Ovary (tissue), 9 donors: ENCODE data around the gene PTGER2. TPM values are rescaled to one million over a fixed set of nuclear protein-coding genes. Genes with fewer than 3 reads are reported as not detected.

Experiments used
- DNase-seq, 5 donors: peaks; one replicate each; pipeline ENCODE4 v3.0.0-alpha.2; 2019 to 2020
- H3K27ac ChIP-seq, 2 donors: fragments of 200-600 bp; one replicate each; pipeline versions ENCODE4 v1.5.1 to v1.8.0; 2019 to 2022
- H3K27me3 ChIP-seq: fragments of 200-600 bp; one replicate; pipeline ENCODE4 v1.8.0; 2022
- H3K36me3 ChIP-seq: fragments of 200-600 bp; sonication (generic); one replicate; pipeline ENCODE4 v1.5.1; 2019
- H3K4me1 ChIP-seq: one replicate; pipeline ENCODE4 v1.8.1; 2013; ENCODE audit warnings: mild to moderate bottlenecking, moderate library complexity; ENCODE audit not compliant: insufficient read depth
- H3K4me3 ChIP-seq: fragments of 200-600 bp; sonication (generic); one replicate; pipeline ENCODE4 v1.5.1; 2017
- H3K9me3 ChIP-seq, 2 donors: fragments of 200-600 bp in 1 of 2; sonication (generic) in 1 of 2; one replicate each; pipeline versions ENCODE4 v1.5.1 to v1.8.1; 2013 to 2019; ENCODE audit warnings: mild to moderate bottlenecking in 1 of 2, moderate library complexity in 1 of 2
- CTCF ChIP-seq, 3 donors: fragments of 450-650 bp in 2 of 3; fragments of 200-600 bp in 1 of 3; IDR thresholded peaks; one replicate each; pipeline versions ENCODE4 v1.5.1 to v1.8.0; 2016 to 2022; ENCODE audit warnings: antibody characterized with exemption in 3 of 3, mild to moderate bottlenecking in 1 of 3
- EP300 ChIP-seq: sonication (generic); formaldehyde crosslinking; IDR thresholded peaks from one replicate; pipeline ENCODE4 v1.6.1; 2017; ENCODE audit warnings: antibody characterized with exemption
- POLR2A ChIP-seq: fragments of 450-650 bp; IDR thresholded peaks from one replicate; pipeline ENCODE4 v1.6.1; 2017; ENCODE audit warnings: antibody characterized with exemption, mild to moderate bottlenecking, moderate library complexity
- WGBS, 3 donors: extraction: QIAGEN DNeasy Blood & Tissue Kit in 1 of 3; methylation state at CpG; one replicate each; pipeline versions ENCODE4 v1.1.5 to v1.1.7; 2013 to 2017; 5-methylcytosine and 5-hydroxymethylcytosine counted together
- intact Hi-C, 4 donors: fragments of 100-400 bp; cut with DNase I; formaldehyde crosslinking; loops; one replicate each; pipeline versions ENCODE4 v1.11.0 to v1.15.1; 2022 to 2023
- polyA plus RNA-seq, 2 donors: library from polyadenylated mRNA; stranded (reverse); fragments of 200-250 nt in 1 of 2; fragments of 350-450 nt in 1 of 2; fragmentation: Illumina TruSeq in 1 of 2; extraction: RNeasy Lipid Tissue Mini Kit (QIAGEN cat#74804) in 1 of 2; gene quantifications; one replicate each; pipeline ENCODE4 v1.2.3, GENCODE V29; 2013 to 2014
- total RNA-seq, 7 donors: library from RNA; depleted of rRNA in 2 of 7; stranded (reverse); fragments of >200 nt in 2 of 7; fragmentation: NEBNext Ultra II Directional in 3 of 7; extraction: Animal tissue kit (Norgen Biotek cat#: 25700) in 3 of 7; gene quantifications; one replicate each; pipeline versions ENCODE4 v1.1.0 to v1.2.4, GENCODE V29; 2016 to 2023
- donor health status: DM: no; HTN: no; CAD: no; lungs with moderate emphysema.
- donor health status: DM: no; HTN: no; CAD: no.
- donor health status: Bipolar disorder and iron deficiency.
- donor health status: DM: yes; HTN: yes; CAD: no.
- donor health status: DM: no; HTN: no; CAD: no.
- donor health status: DM: yes; HTN: yes; CAD: no.

The PTGER2 gene
- total and polyA plus RNA-seq, 9 donors = 0.86 to 15.6 (median 6.4) TPM

GRCh38 chr14:52327374-52328226, 13.5 kb downstream of the PTGER2 start:
- Histone ChIP-seq H3K27ac (no peak overlapping the region), H3K36me3 (no peaks in the 10 kb centered on the region), H3K4me3 (no peak overlapping the region), H3K27me3 (no peaks in the 10 kb centered on the region), H3K4me1 (peaks cover 3% of the 10 kb centered on the region), H3K9me3 (no peaks in the 10 kb centered on the region)
- TF ChIP-seq EP300 (no peak), POLR2A (no peak), CTCF (IDR thresholded peaks at IDR 0.05) (no peak)
- intact Hi-C loops = no loop called here
- 57 to 74% (median 58%) methylated on average over 4 of the region's 4 CpGs for WGBS, 3 donors
- DNase-seq = no peak

- TF ChIP-seq POLR2A = no peak
- TF ChIP-seq EP300 = no peak
- TF ChIP-seq CTCF (IDR thresholded peaks at IDR 0.05) = no peak
- H3K27ac ChIP-seq = no peak overlapping the region
- peaks cover 5% of the 10 kb centered on the region for H3K4me1 ChIP-seq
- H3K27me3 ChIP-seq = no peaks in the 10 kb centered on the region
- no peaks in the 10 kb centered on the region for H3K36me3 ChIP-seq
- no peaks in the 10 kb centered on the region for H3K9me3 ChIP-seq
- no peak overlapping the region for H3K4me3 ChIP-seq
- no peak for DNase-seq
- intact Hi-C loops = no loop called here
These were observed 14.2 kb downstream of the PTGER2 start for GRCh38 chr14:52328276-52328675.

- intact Hi-C loops = no loop called here
- no peak overlapping the region for H3K4me3 ChIP-seq
- no peak for DNase-seq
- no peaks in the 10 kb centered on the region for H3K9me3 ChIP-seq
- 77 to 81% (median 80%) methylated on average over 6 of the region's 6 CpGs for WGBS, 3 donors
- no peaks in the 10 kb centered on the region for H3K36me3 ChIP-seq
- no peak overlapping the region for H3K27ac ChIP-seq
- TF ChIP-seq POLR2A = no peak
- TF ChIP-seq CTCF (IDR thresholded peaks at IDR 0.05) = no peak
- no peak for TF ChIP-seq EP300
- no peaks in the 10 kb centered on the region for H3K27me3 ChIP-seq
- H3K4me1 ChIP-seq = peaks cover 7% of the 10 kb centered on the region
These were observed 15.7 kb downstream of the PTGER2 start for GRCh38 chr14:52329678-52330369.

GRCh38 chr14:52332269-52332668, 18.2 kb downstream of the PTGER2 start:
- Histone ChIP-seq H3K9me3 (no peaks in the 10 kb centered on the region), H3K4me3 (no peak overlapping the region), H3K4me1 (peaks cover 7% of the 10 kb centered on the region), H3K27ac (no peak overlapping the region), H3K36me3 (no peaks in the 10 kb centered on the region), H3K27me3 (no peaks in the 10 kb centered on the region)
- no peak for DNase-seq
- intact Hi-C loops = no loop called here
- no peak for TF ChIP-seq POLR2A
- no peak for TF ChIP-seq CTCF (IDR thresholded peaks at IDR 0.05)
- no peak for TF ChIP-seq EP300
- 9 to 21% (median 12%) methylated on average over 3 of the region's 3 CpGs for WGBS, 3 donors
